GM19395 (cell line): ENCODE results near the gene NBPF4.
"Not testable (repeated sequence)": the region's sequence is repeated elsewhere in the genome, so short reads cannot be mapped to it uniquely, and the experiment has no call there.

Source experiments
- ATAC-seq: cut with Tn5 transposase; IDR thresholded peaks from one replicate; pipeline ENCODE4 v1.9.1; 2021; ENCODE audit warnings: mild to moderate bottlenecking, moderate library complexity; ENCODE audit not compliant: unreplicated experiment

The NBPF4 gene, protein sequence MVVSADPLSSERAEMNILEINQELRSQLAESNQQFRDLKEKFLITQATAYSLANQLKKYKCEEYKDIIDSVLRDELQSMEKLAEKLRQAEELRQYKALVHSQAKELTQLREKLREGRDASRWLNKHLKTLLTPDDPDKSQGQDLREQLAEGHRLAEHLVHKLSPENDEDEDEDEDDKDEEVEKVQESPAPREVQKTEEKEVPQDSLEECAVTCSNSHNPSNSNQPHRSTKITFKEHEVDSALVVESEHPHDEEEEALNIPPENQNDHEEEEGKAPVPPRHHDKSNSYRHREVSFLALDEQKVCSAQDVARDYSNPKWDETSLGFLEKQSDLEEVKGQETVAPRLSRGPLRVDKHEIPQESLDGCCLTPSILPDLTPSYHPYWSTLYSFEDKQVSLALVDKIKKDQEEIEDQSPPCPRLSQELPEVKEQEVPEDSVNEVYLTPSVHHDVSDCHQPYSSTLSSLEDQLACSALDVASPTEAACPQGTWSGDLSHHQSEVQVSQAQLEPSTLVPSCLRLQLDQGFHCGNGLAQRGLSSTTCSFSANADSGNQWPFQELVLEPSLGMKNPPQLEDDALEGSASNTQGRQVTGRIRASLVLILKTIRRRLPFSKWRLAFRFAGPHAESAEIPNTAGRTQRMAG

DNA sequence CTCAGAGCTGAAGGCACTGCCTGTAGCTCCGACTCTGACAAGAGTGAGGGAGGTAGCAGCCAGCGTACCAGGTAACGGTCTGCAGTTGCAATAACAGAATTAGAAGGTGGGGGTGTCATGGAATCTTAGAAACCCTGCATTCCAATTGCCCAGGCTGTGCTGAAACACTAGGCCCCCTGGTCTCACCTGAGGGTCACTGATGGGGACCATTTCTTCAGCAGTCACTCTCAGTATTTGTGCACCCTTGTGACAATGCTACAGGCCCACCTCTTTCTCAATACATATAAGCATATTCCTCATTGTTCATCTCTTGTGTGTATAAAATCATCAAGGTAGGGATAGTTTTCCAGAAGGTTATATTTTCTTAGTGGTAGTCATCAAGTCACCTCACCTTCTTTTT lies at the start of gene NBPF4:
NBPF4 (minus strand) TSS at position 101 of the 400 bp plus-strand sequence. CDS start 315 bp downstream, outside the sequence.
- not testable (repeated sequence) for ATAC-seq

- peak; percentile 58 for ATAC-seq
These were observed 38.8 kb upstream of the NBPF4 start for GRCh38 chr1:108282528-108283257.

DNA sequence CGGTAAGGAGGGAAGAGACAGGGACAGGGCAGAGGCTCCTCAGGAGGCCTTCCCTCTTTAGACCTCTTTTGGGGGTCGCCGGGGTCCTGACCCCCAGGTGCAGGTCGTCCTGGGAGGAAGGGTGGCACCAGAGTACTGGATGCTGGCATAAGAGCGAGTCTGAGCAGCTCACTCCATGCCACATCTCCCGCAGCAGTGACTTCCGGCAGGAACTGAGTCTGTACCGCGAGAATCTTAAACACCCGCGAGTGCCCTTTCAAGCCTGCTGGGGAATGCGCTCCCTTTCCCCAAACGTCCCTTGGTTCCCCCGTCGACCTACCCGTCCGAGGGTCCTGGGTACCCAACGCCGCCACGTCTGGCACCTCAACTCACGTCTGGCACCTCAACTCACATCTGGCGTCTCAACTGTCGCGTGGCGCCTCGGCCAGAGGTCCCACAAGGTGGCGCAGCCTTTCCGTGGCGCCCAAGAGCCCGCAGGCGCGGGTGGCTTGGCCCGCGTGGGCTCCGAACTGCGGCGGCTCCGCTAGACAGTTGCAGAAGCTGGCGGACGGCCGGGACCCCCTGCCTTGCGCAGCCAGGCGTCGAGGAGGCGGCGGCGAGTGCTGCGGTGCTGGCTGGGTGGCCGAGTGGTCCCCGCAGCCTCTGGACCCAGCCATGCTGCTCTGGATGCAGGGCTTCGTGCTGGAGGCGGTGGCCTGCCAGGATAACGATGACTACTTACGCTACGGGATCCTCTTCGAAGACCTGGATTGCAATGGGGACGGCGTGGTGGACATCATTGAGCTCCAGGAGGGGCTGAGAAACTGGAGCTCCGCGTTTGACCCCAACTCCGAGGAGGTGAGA lies 28.8 kb upstream of the NBPF4 start:
- not testable (repeated sequence) for ATAC-seq

- not testable (repeated sequence) for ATAC-seq
These were observed 23.2 kb upstream of the NBPF4 start for GRCh38 chr1:108267097-108267496.

DNA sequence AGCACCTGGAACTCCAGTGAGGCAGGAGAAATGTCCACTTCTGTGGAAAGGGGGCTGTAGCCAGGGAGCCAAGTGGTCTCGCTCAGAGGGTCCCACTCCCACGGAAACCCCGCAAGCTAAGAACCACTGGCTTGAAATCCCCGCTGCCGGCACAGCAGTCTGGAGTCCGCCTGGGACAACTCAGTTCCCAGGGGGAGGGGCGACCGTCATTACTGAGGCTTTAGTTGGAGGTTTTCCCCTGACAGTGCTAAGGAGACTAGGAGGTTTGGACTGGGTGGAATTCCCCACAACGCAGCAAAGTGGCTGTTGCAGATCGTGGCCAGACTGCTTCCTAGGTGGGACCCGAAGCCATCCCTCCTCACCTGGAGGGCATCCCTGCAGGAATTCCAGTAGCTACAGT lies 18.1 kb upstream of the NBPF4 start:
- ATAC-seq = not testable (repeated sequence)

- not testable (repeated sequence) for ATAC-seq
These were observed 17.6 kb upstream of the NBPF4 start for GRCh38 chr1:108261519-108261918.

- not testable (repeated sequence) for ATAC-seq
These were observed 16.8 kb upstream of the NBPF4 start for GRCh38 chr1:108260578-108261259.

- peak; percentile 88 for ATAC-seq
These were observed 11.6 kb upstream of the NBPF4 start for GRCh38 chr1:108255426-108255825.

- ATAC-seq = not testable (repeated sequence)
These were observed 4.5 kb downstream of the NBPF4 start for GRCh38 chr1:108239426-108239825.

- not testable (repeated sequence) for ATAC-seq
These were observed 8.6 kb downstream of the NBPF4 start for GRCh38 chr1:108235308-108235707.

DNA sequence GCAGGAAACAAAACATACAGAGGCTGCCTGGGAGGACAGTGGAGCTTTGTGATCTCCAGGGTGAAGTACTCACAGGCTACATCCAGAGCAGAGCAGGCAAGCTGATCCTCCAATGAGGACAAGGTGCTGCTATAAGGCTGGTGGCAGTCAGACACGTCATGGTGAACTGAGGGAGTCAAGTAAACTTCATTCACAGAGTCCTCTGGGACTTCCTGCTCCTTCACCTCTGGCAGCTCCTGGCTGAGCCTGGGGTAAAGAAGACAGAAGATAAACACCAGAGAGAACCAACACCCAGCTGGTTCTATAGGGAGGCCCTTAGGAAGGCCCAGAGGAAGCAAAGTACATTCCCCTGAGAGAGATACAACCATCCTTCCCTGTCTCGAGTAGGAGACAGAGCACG lies 11.7 kb downstream of the NBPF4 start:
- ATAC-seq = not testable (repeated sequence)

GRCh38 chr1:108229976-108230375 lies 13.9 kb downstream of the NBPF4 start:
- ATAC-seq = not testable (repeated sequence)

GRCh38 chr1:108227772-108228171 lies 16.1 kb downstream of the NBPF4 start:
- ATAC-seq = not testable (repeated sequence)

DNA sequence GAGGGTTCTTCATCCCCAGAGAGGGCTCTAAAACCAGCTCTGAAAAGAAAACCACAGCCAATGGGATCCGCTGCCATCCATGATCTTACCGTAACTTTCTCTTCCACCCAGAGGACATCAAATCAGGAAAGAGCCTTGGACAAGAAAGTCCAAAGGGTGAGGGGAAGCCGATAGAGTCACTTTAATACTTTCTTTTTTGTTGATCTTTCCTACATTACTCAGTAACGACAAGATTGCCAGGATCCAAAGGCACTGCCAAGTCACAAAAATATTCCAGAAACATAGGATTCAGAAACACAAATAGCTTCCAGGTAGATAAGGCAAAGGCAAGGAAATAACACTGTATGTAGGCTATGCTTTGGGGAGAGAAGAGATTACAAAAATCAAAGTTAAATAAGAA lies 17.0 kb downstream of the NBPF4 start:
- not testable (repeated sequence) for ATAC-seq

DNA sequence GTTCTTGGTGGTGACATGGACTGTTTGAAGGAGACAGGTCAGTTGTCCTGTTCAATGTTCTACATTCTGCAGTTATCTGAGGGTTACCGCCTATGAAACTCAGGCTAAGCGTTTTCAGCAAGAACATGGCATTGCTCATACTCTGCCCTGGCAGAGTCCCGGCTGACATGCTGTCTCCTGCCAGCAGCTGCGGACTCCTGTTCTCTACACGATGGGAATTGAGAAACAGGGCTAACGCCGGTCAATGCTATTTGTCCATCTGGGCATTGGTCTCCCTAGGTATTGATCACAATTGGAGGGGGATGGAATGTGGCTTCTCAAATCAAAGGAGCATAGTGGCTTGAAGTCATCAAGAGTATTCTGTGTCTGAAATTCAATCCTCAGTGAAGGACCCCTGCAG lies 20.6 kb downstream of the NBPF4 start:
- ATAC-seq = not testable (repeated sequence)

DNA sequence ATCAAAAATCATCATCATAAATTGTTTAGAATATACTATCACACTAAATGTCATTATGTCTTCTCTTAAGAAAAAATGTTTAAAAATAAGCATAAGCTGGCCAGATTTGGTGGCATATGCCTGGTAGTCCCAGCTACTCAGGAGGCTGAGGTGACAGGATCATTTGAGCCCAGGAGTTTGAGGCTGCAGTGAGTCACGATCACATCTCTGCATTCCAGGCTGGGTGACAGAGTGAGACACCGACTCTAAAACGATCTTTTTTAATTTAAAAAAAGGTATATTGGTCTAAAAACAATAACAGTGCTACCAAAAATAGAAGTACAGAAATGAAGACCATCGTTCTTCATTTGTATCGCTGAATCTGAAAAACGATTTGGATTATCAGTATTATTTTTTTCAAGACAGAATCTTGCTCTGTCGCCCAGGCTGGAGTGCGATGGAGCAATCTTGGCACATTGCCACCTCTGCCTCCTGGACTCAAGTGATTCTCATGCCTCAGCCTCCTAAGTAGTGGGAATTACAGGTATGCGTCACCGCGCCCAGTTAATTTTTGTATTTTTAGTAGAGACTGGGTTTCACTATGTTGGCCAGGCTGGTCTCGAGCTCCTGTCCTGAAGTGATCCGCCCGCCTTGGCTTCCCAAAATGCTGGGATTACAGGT lies 26.2 kb downstream of the NBPF4 start:
- ATAC-seq = not testable (repeated sequence)

DNA sequence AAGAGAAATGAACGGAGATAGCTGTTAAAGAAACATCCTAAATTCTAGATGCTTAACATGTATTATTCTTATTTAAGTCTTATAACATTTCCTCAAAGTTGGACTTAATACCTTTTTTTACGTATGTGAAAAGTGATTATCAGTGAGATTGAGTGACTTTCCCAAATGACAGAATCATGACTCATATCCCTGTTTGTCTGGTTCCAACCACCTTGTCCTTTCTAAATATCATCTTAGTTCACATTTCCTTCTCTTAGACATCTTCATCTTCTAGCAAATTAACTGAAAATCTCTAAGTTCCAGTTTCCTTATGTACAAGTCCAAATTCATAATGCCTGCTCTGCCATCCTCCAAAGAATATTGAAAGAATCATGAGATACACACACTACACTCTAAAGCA lies 26.9 kb downstream of the NBPF4 start:
- ATAC-seq = not testable (repeated sequence)

GRCh38 chr1:108216028-108216890 lies 27.6 kb downstream of the NBPF4 start:
- ATAC-seq = not testable (repeated sequence)
